ENCODE data around the gene ODF2L. TPM values are rescaled to one million over a fixed set of nuclear protein-coding genes. Genes with fewer than 3 reads are reported as not detected.

The ODF2L gene
- total and polyA plus RNA-seq, 2 of the 4 experiments (the other 2 are of a cell fraction): 10.4 to 12.3 TPM

GRCh38 chr1:86375688-86376087 lies 20.4 kb downstream of the ODF2L start:
- no peak overlapping the region for H2BK120ac ChIP-seq (ENCODE audit: low read depth, low read length)
- no peak overlapping the region for H3K4ac ChIP-seq (ENCODE audit: low read depth, low read length)
- no peak overlapping the region for H3K23ac ChIP-seq (ENCODE audit: low read depth, low read length)
- no peak overlapping the region for H2BK15ac ChIP-seq (ENCODE audit: low read depth, low read length)
- H3K14ac ChIP-seq (replicated peaks; ENCODE audit: low read depth, low read length): no peak overlapping the region
- no peak overlapping the region for H3K9ac ChIP-seq (ENCODE audit: low read depth, low read length)
- TF ChIP-seq MXI1 (IDR thresholded peaks at IDR 0.05; ENCODE audit: borderline replicate concordance, low read depth, low read length) (no peak), CEBPB (IDR thresholded peaks at IDR 0.05; ENCODE audit: low read depth, low read length) (no peak), NFE2L2 (IDR thresholded peaks at IDR 0.05; ENCODE audit: low read depth, low read length) (no peak), SMC3 (IDR thresholded peaks at IDR 0.05; ENCODE audit: low read depth, low read length) (no peak), RAD21 (IDR thresholded peaks at IDR 0.05; ENCODE audit: low read length) (no peak), CTCF (conservative IDR thresholded peaks at IDR 0.05; ENCODE audit: low read depth, low read length) (no peak), BHLHE40 (IDR thresholded peaks at IDR 0.05; ENCODE audit: low read depth, low read length) (no peak), CHD1 (IDR thresholded peaks at IDR 0.05; ENCODE audit: low read depth, low read length) (no peak), RCOR1 (IDR thresholded peaks at IDR 0.05; ENCODE audit: insufficient replicate concordance, low read length) (no peak), MAFK (IDR thresholded peaks at IDR 0.05; ENCODE audit: low read depth, low read length) (no peak), POLR2A (IDR thresholded peaks at IDR 0.05; ENCODE audit: low read depth, low read length) (no peak), MAZ (IDR thresholded peaks at IDR 0.05; ENCODE audit: borderline replicate concordance, low read depth, low read length) (no peak), FOS (IDR thresholded peaks at IDR 0.05; ENCODE audit: low read depth, low read length) (no peak), ELK1 (IDR thresholded peaks at IDR 0.05; ENCODE audit: borderline replicate concordance, low read depth, low read length) (no peak), RFX5 (IDR thresholded peaks at IDR 0.05; ENCODE audit: low read depth, low read length) (no peak), USF2 (IDR thresholded peaks at IDR 0.05; ENCODE audit: low read depth, low read length) (no peak)
- H2BK20ac ChIP-seq (ENCODE audit: low read depth, low read length): no peak overlapping the region
- no peak overlapping the region for H2AFZ ChIP-seq (replicated peaks; ENCODE audit: low read length, poor library complexity)
- no peak overlapping the region for H4K91ac ChIP-seq (ENCODE audit: insufficient read depth, low read depth, low read length)
- no peaks in the 10 kb centered on the region for H4K20me1 ChIP-seq (ENCODE audit: insufficient read depth, low read length)
- H4K8ac ChIP-seq (ENCODE audit: low read depth in 2 of 2, low read length in 2 of 2): no peak overlapping the region
- no peak overlapping the region for H3K18ac ChIP-seq (ENCODE audit: low read depth, low read length)
- H2BK5ac ChIP-seq (ENCODE audit: low read depth, low read length, poor library complexity, severe bottlenecking): no peak overlapping the region
- H3K4me2 ChIP-seq (ENCODE audit: low read depth, low read length): no peak overlapping the region
- no peak overlapping the region for H3K4me3 ChIP-seq (ENCODE audit: insufficient read depth, low read depth, low read length)
- H2AK5ac ChIP-seq (ENCODE audit: low read depth, low read length): no peak overlapping the region
- ChIA-PET POLR2A (ENCODE audit: unreplicated experiment) (no interaction called here), CTCF (no interaction called here)
- no peaks in the 10 kb centered on the region; a peak in 1 of 4 replicates for H3K79me1 ChIP-seq (ENCODE audit: low read depth in 1 of 2, low read length in 2 of 2)
- no peak for DNase-seq
- in situ Hi-C loops (cut with MboI; ENCODE audit: low sequenced_read_pairs): loop anchor here (25.0 kb wide), 2 partner anchors 587 to 712 kb away; no protein-coding TSS in a partner anchor
- intact Hi-C loops (cut with micrococcal nuclease): no loop called here
- H3K56ac ChIP-seq (ENCODE audit: extremely low read depth, insufficient read depth, low read length): no peak overlapping the region
- no peaks in the 10 kb centered on the region for H3K9me1 ChIP-seq (ENCODE audit: insufficient read depth, low read length)
- no CpG with 5 or more reads among the region's 1 CpG for WGBS, 2 experiments (ENCODE audit: extremely low coverage in 2 of 2, insufficient read length in 1 of 2)
- peaks cover 3% of the 10 kb centered on the region; the same call in 1 of the 2 replicates for H3K9me3 ChIP-seq (ENCODE audit: control insufficient read depth, insufficient read depth, low read length)
- dilution Hi-C loops (cut with HindIII; ENCODE audit: low sequenced_read_pairs, unreplicated experiment): no loop called here
- no peak overlapping the region for H4K5ac ChIP-seq (ENCODE audit: low read depth, low read length)
- no TSS peak for BruUV-seq (replicated peaks)
- no peak for ATAC-seq (ENCODE audit: low read depth)
- no peak overlapping the region for H3K27ac ChIP-seq (ENCODE audit: insufficient read depth, low read length)
- no peaks in the 10 kb centered on the region for H3K4me1 ChIP-seq (ENCODE audit: control insufficient read depth, insufficient read depth, low read length)
- no peak overlapping the region for H2AK9ac ChIP-seq (replicated peaks; ENCODE audit: low read depth, low read length, poor library complexity)
- H3K36me3 ChIP-seq (ENCODE audit: control insufficient read depth, insufficient read depth, low read length): peaks cover 6% of the 10 kb centered on the region; the same call in 1 of the 2 replicates
- H3K27me3 ChIP-seq (ENCODE audit: control insufficient read depth, insufficient read depth, low read length): no peaks in the 10 kb centered on the region

All from IMR-90 (cell line).